ENCODE results near the gene ADAMTS5.

The ADAMTS5 gene

GRCh38 chr21:26887251-26887650 lies 79.6 kb downstream of the ADAMTS5 start:
- no peak for DNase-seq (ENCODE audit: low read depth)

DNA sequence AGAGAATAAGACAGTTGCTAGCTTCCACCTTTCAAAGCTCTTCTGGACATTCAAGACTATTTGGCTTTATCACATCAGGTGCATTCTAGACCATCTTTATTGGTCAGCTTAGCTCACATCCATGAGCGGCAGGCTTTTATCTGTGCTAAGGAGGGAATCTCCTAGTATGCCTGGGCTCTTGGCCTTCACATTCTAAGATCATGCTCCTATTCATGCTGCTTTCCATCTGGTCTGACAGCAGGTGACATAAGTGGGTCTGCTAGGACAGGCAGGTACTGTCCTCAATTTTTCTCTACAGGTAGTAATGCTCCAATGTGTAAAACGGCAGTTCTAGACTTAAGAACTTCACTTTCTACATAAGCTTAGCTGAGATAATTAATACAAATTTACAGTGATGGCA lies 82.5 kb downstream of the ADAMTS5 start:
- no peak for DNase-seq (ENCODE audit: low read depth)

DNA sequence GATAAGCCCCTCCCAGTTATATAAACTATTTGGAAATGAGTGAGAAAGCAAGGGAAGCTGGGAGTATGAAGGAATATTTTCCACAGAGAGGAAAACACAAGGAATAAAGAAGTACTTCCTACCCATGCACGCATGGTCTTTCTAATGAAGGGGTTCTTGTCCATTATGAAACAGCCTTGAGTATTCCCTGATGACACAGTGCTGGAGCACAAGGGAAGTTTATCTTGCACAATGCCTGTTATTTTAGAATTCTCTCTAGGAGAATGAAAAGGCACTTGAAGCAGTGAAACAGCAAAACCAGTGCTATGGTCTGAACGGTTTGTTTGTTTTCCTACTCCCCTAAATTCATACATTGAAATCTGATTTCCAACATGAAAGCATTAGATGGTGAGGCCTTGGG lies 83.1 kb downstream of the ADAMTS5 start:
- DNase-seq (ENCODE audit: low read depth): no peak

DNA sequence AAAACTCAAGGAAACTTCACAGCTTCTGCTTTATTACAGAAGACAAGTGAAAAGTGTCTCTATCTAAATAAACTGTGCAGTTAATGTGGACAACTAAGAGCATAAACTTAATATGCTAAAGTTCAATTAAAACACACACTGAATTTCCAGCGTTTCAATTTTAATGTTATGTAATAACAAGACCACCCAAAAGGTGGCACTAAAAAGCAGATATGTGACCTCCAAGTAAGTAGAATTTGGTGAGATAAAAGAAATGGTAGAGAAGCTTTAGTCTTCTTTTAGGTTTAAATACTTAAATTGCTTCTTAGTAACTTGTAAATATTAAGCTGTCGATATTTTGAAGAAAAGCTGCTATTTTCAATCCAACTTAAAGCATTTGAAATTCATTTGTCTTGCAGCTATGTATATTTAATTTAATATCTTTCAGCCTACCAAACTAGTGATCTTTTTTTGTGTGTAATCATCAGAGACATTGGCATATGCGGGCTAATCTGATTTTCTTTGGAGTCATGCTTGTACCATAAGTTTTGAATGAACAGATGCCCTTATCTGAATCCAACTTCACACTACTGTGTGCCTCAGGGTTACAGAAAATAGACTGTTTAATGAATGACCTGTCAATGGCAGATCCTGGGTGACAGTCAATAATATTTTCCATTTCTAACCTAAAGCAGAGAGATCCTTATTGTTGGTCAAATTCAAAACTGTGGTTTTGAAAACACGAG lies 85.2 kb downstream of the ADAMTS5 start:
- no peak for DNase-seq (ENCODE audit: low read depth)

DNA sequence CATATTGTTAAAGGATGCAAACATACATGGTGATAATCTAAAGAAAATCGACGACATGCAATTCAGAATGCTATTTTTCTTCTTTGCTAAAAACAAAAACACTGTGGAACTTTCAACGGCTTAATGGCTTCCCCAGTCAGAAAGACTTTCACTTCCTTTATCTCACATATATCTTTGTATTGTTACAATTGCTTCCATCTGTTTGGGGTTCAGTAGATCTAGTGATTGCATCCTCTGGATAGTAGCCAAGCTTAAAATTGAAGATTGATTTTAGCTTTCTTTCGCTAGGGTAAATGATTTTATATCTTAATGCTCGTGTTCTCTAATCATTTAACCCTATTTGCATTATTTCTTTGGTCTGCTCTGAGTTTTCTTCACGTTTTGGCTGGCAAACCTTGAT lies 89.9 kb downstream of the ADAMTS5 start:
- DNase-seq (ENCODE audit: low read depth): no peak

- DNase-seq (ENCODE audit: low read depth): no peak
Measured at GRCh38 chr21:26874347-26874746, 92.5 kb downstream of the ADAMTS5 start.

All from GM04503 (cell line).